ENCODE data around the gene CALCOCO1. TPM values are rescaled to one million over a fixed set of nuclear protein-coding genes. Genes with fewer than 3 reads are reported as not detected.
A peak's percentile ranks its signal among the peaks of the same experiment; 100 is the strongest.
"Not testable (repeated sequence)": the region's sequence is repeated elsewhere in the genome, so short reads cannot be mapped to it uniquely, and the experiment has no call there.

The CALCOCO1 gene, protein sequence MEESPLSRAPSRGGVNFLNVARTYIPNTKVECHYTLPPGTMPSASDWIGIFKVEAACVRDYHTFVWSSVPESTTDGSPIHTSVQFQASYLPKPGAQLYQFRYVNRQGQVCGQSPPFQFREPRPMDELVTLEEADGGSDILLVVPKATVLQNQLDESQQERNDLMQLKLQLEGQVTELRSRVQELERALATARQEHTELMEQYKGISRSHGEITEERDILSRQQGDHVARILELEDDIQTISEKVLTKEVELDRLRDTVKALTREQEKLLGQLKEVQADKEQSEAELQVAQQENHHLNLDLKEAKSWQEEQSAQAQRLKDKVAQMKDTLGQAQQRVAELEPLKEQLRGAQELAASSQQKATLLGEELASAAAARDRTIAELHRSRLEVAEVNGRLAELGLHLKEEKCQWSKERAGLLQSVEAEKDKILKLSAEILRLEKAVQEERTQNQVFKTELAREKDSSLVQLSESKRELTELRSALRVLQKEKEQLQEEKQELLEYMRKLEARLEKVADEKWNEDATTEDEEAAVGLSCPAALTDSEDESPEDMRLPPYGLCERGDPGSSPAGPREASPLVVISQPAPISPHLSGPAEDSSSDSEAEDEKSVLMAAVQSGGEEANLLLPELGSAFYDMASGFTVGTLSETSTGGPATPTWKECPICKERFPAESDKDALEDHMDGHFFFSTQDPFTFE
- 147 and 173 TPM in 2 replicates for total RNA-seq
- polyA plus RNA-seq (2012), result 239 TPM

GRCh38 chr12:53727310-53728041 is at the start of gene CALCOCO1:
Gene CALCOCO1 (minus strand): TSS chr12:53727452. CDS start chr12:53725242, 2,210 bp downstream.
- peak; percentile 99 for DNase-seq (ENCODE audit: low read depth)

GRCh38 chr12:53776872-53777271 is 49.6 kb upstream of the CALCOCO1 start:
- no peak for DNase-seq (ENCODE audit: low read depth)

DNA sequence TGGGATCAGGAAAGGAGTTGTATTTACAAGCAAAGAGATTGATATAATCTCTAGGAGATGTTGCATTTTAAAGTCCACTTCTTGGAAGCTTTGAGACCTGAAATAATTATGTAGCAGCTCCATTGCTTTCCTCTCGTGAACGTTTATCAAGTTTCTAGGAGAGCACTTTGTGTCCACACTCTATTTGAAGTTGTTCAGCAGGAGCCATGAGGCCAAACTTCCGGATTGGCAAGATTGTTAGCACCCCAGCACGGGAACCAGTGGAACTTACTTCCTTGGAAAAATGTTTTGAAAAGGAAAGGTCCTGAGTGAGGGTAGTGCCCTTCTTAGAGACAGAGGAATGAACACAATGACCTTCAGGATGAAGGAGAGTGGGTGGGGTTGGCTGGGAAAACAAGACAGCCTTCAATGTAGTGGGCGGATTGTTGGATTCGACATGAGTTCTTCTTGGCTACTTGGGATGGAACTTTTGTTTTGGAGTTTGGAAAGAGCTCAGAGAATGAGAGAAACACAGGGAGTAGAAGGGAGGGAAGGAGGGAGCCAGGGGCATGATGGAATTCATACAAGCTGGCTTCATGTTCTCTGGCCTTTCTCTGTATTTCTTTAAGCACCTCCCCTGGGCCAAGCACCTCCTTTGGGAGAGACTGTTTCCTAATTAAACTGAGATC is 48.4 kb upstream of the CALCOCO1 start:
- no peak for DNase-seq (ENCODE audit: low read depth)

GRCh38 chr12:53770281-53770680 is 43.0 kb upstream of the CALCOCO1 start:
- peak; percentile 67 for DNase-seq (ENCODE audit: low read depth)

- no peak for DNase-seq (ENCODE audit: low read depth)
These were observed 41.7 kb upstream of the CALCOCO1 start for GRCh38 chr12:53768976-53769375.

- DNase-seq (ENCODE audit: low read depth), result no peak
These were observed 39.6 kb upstream of the CALCOCO1 start for GRCh38 chr12:53766881-53767280.

GRCh38 chr12:53765891-53766290 is 38.6 kb upstream of the CALCOCO1 start:
- DNase-seq (ENCODE audit: low read depth), result no peak

- DNase-seq (ENCODE audit: low read depth), result no peak
These were observed 37.4 kb upstream of the CALCOCO1 start for GRCh38 chr12:53764615-53765014.

DNA sequence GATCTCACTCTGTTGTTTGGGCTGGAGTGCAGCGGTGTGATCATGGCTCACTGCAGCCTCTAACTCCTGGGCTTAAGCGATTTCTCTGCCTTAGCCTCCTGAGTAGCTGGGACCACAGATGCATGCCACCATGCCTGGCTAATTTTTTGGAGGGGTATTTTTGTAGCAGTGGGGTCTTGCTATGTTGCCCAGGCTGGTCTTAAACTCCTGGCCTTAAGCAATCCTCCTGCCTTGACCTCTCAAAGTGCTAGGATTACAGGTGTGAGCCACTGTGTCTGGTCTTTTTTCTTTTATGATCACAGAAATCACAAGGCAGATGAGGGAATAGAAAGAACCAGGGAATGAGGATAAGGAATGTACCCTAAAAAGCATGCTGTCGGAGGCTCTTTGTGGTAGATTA is 35.5 kb upstream of the CALCOCO1 start:
- not testable (repeated sequence) for DNase-seq (ENCODE audit: low read depth)

- no peak for DNase-seq (ENCODE audit: low read depth)
These were observed 34.1 kb upstream of the CALCOCO1 start for GRCh38 chr12:53761306-53761705.

- DNase-seq (ENCODE audit: low read depth), result no peak
These were observed 32.0 kb upstream of the CALCOCO1 start for GRCh38 chr12:53759261-53759660.

- DNase-seq (ENCODE audit: low read depth), result no peak
These were observed 31.5 kb upstream of the CALCOCO1 start for GRCh38 chr12:53758730-53759103.

- no peak for DNase-seq (ENCODE audit: low read depth)
These were observed 31.0 kb upstream of the CALCOCO1 start for GRCh38 chr12:53758081-53758729.

DNA sequence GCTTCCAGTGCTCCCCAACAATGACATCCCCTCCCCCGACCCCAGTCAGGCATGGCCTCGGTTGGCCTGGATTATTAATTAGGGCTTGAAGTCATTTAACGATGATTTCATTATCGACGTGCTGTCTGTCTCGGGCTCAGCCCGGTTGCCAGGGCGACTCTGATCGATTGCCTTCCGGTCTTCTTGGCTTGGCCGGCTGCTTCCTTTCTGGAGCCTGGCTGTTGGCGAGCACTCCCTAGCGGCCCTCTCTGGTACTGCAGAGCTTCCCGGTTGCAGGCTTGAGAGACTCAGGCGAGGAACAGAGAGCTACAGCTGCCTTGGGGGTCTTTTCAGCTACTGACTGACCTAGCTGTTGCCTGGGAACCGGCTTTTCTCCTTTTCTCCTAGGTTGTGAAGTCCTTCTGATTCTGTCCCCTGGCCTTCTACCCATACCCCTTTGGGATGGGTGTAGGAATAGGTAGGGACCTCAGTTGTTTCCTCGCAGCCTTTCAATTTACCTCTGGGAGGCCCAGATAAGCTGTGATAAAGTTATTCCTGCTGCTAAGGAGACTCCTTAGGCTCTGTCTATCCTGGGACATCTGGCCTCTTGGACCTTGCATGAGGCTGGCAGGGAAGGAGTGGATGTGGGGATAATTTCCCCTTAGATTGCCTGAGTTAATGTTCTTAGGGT is 30.0 kb upstream of the CALCOCO1 start:
- peak; percentile 76 for DNase-seq (ENCODE audit: low read depth)

- DNase-seq (ENCODE audit: low read depth), result no peak
These were observed 29.2 kb upstream of the CALCOCO1 start for GRCh38 chr12:53756300-53757100.

DNA sequence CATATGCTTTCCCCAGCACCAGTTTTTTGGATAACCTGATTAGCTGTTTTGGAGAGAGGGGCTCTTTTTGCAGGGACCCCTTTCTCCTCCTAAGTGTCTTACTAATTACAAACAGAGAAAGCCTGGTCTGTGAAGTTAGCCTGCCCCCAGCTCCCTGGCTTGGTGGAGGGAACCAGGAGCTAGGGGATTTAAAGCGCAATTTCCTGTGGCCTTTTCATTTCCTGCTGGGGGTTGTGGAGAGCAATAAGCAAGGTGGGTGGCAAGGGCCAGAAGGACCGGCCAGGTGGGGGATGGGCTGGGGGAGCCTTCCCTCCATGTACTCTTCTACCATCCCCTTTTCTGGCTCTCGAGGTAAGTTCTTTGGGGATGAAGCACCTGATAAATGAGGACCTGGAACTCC is 28.6 kb upstream of the CALCOCO1 start:
- DNase-seq (ENCODE audit: low read depth), result no peak

DNA sequence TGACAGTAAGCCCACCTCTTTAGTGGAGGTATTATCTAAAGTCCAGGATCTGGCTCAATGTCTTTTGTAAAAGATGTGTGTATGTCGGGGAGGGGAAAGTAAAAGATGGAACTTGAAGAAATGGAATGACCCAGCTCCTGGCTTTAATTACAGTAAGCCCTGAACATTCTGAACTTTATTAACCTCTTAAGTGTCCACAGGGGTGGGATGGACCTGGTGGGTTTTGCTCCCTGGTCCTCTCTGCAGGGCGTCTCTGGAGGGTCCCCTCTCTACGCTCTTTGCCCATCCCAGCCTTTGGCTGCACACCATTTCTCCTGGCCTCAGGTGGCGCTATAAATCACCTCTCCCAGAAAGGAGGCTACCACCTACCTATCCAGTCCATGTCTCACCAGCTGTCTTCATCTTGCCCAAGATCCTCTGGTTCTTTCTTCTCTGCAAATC is 28.2 kb upstream of the CALCOCO1 start:
- no peak for DNase-seq (ENCODE audit: low read depth)

DNA sequence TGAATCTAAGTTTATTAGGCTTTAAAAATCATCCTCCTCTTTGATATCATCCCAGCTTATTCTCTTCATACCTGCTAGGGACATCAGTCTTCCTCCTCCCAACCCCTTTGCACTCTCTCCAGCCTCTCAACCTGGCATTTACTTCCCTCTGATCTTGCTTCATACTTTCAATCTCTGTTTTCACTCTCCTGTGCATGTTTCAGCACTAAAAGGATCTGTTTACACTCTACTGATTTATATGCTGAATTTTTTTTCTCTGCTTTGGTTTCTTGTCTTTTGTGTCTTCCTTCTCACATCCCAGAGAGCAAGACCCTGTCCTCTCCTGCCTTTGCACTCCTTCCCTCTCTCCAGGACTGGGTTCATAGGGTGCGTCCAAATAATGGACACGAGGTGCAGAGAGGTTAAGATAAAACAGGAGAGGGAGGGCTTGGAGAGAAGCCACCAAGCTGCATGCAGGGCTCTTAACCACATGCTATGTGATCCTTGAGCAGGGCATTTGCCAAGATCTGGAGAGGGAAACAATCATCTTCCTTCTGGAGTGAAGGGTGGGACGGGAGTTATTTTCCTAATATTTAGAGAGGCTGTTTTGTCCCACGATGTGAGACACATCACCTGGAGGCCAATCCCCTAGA is 27.5 kb upstream of the CALCOCO1 start:
- peak; percentile 82 for DNase-seq (ENCODE audit: low read depth)

DNA sequence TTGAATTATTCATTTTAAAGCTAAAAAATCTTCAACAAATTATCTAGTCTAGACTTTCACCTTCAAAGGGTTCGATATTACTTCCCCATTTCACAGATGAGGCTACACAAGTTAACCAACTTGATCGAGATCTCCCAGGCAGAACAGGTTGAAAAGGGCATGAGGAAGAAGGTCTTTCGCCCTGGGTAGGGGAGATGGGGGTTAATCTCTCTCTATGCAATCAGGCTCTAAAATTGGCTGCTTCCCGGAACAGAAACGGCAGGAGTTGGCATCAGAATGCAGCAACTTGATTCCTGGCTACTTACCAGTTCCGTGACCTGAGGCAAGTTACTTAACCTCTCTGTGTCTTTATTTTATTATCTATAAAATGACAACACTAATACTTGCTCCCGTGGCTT is 26.9 kb upstream of the CALCOCO1 start:
- peak; percentile 34 for DNase-seq (ENCODE audit: low read depth)

Data from myocyte (in vitro differentiated cells).